ENCODE data around the gene IFT122.

DNA sequence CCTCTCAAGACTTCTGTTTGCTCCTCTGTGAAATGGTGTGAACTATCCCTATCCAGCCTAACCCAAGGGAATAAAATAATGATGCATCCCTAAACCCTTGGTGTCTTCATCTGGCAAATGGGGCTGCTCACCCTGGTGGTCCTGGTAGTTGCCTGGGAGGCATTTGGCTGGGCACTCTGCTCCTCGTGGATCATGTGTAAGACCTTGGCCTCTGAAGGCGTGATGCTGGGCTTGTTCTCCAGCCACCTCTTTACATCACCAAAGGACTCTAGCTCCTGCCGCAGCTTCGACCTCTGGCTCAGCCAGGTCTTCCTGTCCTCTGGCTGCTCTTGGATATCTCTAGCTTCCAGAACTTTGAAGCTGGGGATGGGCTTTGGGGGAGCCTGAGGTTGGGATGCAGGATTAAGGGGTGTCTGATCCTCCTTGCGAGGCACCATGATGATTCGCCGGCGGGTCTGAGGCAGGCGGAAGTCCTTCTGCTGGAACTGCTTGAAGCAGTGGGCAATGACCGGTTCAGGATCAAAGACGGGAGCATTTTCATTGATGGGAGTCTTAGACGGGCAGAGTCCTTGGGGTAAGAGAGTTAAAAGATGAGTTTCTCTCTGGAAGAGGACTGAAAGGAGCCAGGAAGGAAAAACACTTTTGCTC, 18.7 kb upstream of the IFT122 start:
- TF ChIP-seq, protein P1, sequence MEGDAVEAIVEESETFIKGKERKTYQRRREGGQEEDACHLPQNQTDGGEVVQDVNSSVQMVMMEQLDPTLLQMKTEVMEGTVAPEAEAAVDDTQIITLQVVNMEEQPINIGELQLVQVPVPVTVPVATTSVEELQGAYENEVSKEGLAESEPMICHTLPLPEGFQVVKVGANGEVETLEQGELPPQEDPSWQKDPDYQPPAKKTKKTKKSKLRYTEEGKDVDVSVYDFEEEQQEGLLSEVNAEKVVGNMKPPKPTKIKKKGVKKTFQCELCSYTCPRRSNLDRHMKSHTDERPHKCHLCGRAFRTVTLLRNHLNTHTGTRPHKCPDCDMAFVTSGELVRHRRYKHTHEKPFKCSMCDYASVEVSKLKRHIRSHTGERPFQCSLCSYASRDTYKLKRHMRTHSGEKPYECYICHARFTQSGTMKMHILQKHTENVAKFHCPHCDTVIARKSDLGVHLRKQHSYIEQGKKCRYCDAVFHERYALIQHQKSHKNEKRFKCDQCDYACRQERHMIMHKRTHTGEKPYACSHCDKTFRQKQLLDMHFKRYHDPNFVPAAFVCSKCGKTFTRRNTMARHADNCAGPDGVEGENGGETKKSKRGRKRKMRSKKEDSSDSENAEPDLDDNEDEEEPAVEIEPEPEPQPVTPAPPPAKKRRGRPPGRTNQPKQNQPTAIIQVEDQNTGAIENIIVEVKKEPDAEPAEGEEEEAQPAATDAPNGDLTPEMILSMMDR (IDR thresholded peaks at IDR 0.05; ENCODE audit: insufficient read depth, low read depth, low read length), result no peak
- no peak for TF ChIP-seq EZH2 (IDR thresholded peaks at IDR 0.05; ENCODE audit: insufficient read depth, low read length)
